ENCODE results near the gene PNLIPRP1.
A peak's percentile ranks its signal among the peaks of the same experiment; 100 is the strongest.

Gene PNLIPRP1

DNA sequence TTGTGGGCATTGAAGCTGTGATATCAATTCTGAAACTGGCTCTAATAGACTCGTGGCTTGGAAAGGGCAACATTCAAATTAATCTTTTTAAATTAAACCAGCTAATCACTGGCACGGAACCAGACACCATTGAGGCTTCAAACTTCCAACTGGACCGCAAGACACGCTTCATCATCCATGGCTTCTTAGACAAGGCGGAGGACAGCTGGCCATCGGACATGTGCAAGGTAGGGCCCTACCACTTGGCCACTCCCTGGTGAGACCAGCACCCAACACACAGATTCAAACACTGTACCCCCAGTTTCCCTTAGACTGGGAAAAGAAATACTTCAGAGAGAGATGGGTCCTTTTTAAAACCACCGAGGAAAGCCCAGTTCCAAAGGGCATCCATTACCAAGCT, 35.1 kb downstream of the PNLIPRP1 start:
- H3K4me3 ChIP-seq (ENCODE audit: low read length) = no peak overlapping the region
- DNase-seq (ENCODE audit: low read depth, low spot score) = no peak

DNA sequence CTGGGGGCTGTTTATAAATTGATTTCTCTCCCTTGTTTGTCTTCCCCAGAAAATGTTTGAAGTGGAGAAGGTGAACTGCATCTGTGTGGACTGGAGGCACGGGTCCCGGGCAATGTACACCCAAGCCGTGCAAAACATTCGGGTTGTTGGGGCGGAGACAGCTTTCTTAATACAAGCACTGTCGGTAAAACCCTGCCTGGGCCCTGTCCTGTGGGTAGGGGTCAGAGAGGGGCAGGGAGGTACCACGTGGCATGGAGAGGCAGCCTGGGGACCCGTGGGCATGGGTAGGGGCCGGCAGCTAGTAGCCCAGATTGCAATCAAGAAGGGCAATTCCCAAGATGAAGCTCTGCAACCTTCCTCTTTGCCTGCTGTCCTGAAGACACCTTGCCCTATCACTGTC, 36.1 kb downstream of the PNLIPRP1 start:
- no peak overlapping the region for H3K4me3 ChIP-seq (ENCODE audit: low read length)
- DNase-seq (ENCODE audit: low read depth, low spot score) = no peak

GRCh38 chr10:116627386-116627933, 36.7 kb downstream of the PNLIPRP1 start:
- H3K4me3 ChIP-seq (ENCODE audit: low read length) = no peak overlapping the region
- DNase-seq (ENCODE audit: low read depth, low spot score) = no peak

- no peak overlapping the region for H3K4me3 ChIP-seq (ENCODE audit: low read length)
- no peak for DNase-seq (ENCODE audit: low read depth, low spot score)
These were observed 38.6 kb downstream of the PNLIPRP1 start for GRCh38 chr10:116629340-116629739.

GRCh38 chr10:116630020-116630419, 39.3 kb downstream of the PNLIPRP1 start:
- no peak for DNase-seq (ENCODE audit: low read depth, low spot score)

GRCh38 chr10:116631871-116632295, 41.1 kb downstream of the PNLIPRP1 start:
- no peak overlapping the region for H3K4me3 ChIP-seq (ENCODE audit: low read length)
- no peak for DNase-seq (ENCODE audit: low read depth, low spot score)

More at GRCh38 chr10:116630020-116630419, 39.3 kb downstream of the PNLIPRP1 start:
- no peak overlapping the region for H3K4me3 ChIP-seq (ENCODE audit: low read length)

- DNase-seq (ENCODE audit: low read depth, low spot score) = no peak
These were observed 41.9 kb downstream of the PNLIPRP1 start for GRCh38 chr10:116632596-116633215.

DNA sequence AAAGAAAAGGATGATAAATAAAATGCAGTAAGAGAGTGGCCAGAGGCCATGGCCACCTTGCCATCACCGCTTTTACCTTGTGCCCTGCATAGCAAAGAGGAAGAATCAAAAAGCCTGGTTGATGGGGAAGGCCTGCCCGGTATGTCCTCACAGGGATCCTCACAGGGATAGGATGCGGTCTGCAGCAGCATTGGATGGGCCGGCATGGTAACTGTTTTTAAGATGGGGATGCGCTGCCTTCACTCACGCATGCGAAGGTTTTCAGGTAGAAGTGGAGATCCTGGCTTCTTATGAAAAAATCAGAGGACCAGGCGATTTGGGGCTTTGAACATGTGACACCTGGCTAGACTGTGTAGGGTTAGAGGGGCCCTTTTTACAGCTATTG, 42.4 kb downstream of the PNLIPRP1 start:
- no peak for DNase-seq (ENCODE audit: low read depth, low spot score)
- no peak overlapping the region for H3K4me3 ChIP-seq (ENCODE audit: low read length)

More at GRCh38 chr10:116632596-116633215, 41.9 kb downstream of the PNLIPRP1 start:
- H3K4me3 ChIP-seq (ENCODE audit: low read length) = no peak overlapping the region

- no peak for DNase-seq (ENCODE audit: low read depth, low spot score)
- no peak overlapping the region for H3K4me3 ChIP-seq (ENCODE audit: low read length)
These were observed 43.6 kb downstream of the PNLIPRP1 start for GRCh38 chr10:116634126-116634975.

DNA sequence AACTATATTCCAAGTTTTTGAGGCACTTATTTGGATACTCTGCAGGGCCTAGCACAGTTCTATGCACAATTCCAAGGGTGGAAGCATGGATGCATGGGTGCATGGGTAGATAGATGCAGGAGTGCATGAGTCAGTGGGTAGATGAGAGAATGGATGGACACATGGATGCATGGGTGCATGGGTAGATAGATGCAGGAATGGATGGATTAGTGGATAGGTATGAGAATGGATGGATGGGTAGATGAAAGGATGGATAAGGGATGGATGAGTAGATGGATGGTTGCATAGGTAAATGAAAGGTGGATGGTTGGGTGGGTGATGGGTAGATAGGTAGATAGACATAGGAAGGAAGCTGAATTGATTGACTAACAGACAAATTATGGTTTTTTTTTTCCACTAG, 45.6 kb downstream of the PNLIPRP1 start:
- no peak overlapping the region for H3K4me3 ChIP-seq (ENCODE audit: low read length)
- no peak for DNase-seq (ENCODE audit: low read depth, low spot score)

DNA sequence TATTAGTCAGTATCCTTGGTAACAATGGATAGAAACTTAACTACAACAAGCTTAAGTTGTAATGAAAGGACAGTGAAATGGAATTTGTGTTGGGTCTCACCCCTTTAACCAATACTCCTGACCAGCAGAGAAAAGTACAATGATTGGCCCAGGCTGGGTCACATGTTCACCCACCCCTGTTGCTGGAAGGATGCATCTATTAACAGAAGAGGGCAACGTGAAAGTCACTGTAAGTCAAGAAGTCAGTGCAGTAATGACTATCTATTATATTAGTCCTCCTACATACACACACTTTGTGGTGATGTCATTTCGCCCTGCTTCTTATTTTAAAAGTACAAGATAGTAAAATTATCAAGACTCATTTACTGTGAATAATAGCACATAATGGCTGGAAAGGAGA, 46.2 kb downstream of the PNLIPRP1 start:
- DNase-seq (ENCODE audit: low read depth, low spot score) = no peak
- no peak overlapping the region for H3K4me3 ChIP-seq (ENCODE audit: low read length)

DNA sequence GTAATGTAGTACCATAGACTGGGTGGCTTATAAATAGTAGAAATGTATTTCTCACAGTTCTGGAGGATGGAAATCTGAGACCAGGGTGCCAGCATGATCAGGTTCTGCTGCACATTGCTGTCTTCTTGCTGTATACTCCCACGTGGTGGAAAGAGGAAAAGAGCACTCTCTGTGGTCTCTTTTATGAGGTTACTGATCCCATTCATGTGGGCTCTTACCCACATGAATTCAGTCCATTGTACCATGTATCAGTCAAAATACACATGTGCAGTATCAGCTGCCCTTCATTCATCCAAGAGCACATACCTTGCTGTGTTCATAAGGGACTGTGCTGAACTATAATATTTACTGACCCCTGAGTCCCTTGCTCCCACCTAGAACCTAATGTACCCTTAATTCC, 47.1 kb downstream of the PNLIPRP1 start:
- peak; percentile 81 for DNase-seq (ENCODE audit: low read depth, low spot score)
- H3K4me3 ChIP-seq (ENCODE audit: low read length) = no peak overlapping the region

DNA sequence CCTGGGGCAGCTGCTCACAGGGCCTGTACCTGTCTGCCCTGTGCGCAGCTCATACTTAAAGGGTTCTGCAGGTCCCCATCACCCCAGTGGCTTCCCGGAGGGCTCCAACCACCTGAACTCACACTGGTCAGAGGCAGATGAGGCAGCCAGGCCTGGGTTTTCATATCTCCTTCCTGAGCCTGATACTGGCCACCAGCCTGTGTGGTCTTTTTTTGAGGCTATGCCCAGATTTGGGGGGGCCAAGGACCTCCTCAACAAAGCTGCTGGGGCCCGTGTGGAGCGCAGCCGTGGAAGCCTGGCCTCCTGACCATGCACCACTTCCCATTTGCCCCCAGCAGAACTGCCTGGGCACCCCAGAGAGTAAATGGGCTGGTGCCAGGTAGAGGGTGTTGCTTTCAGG, 55.7 kb downstream of the PNLIPRP1 start:
- DNase-seq (ENCODE audit: low read depth, low spot score) = no peak
- no peak overlapping the region for H3K4me3 ChIP-seq (ENCODE audit: low read length)

GRCh38 chr10:116648903-116649302, 58.1 kb downstream of the PNLIPRP1 start:
- DNase-seq (ENCODE audit: low read depth, low spot score) = no peak
- no peak overlapping the region for H3K4me3 ChIP-seq (ENCODE audit: low read length)

GRCh38 chr10:116653885-116654284, 63.1 kb downstream of the PNLIPRP1 start:
- no peak overlapping the region for H3K4me3 ChIP-seq (ENCODE audit: low read length)
- no peak for DNase-seq (ENCODE audit: low read depth, low spot score)

DNA sequence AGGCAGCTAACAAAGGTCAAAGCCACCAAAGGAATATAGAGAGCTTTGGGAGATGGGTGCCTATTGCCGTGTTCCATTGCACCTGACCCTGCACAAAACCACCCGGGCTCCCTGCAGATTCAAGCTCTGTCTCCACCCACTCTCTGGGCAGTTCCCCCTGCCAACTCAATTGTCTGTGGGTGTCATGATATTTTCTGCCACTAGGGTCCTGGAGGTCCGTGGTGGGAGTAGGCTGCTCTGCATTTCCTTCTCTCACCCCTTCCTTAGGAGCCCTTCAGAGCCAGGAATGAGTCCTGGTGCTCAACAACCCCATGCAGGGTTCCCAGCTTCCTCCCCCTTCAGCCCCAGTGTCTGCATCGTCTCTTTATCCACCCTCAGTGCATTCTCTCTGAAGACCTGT, 64.1 kb downstream of the PNLIPRP1 start:
- H3K4me3 ChIP-seq (ENCODE audit: low read length) = no peak overlapping the region
- DNase-seq (ENCODE audit: low read depth, low spot score) = peak; percentile 37

DNA sequence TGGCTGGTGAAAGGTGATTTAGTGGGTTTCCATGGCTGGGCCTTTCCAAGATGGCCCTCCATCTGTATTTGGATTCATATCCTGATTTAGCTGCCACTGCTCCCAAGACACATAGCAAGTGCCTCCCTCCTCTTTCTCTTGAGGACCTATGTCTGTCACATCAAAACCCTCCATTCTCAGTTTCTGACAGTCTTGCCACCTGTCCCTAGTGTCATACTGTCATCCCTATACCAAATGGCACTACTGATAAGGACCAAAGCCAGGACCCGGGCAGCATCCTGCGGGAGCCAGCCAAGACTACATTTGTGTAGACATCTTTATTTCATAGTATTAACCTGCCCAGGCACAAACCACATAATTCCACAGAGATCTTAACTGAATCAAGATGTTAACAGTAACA, 64.8 kb downstream of the PNLIPRP1 start:
- no peak overlapping the region for H3K4me3 ChIP-seq (ENCODE audit: low read length)
- DNase-seq (ENCODE audit: low read depth, low spot score) = no peak

- no peak for DNase-seq (ENCODE audit: low read depth, low spot score)
- H3K4me3 ChIP-seq (ENCODE audit: low read length) = no peak overlapping the region
These were observed 65.3 kb downstream of the PNLIPRP1 start for GRCh38 chr10:116656044-116656443.

DNA sequence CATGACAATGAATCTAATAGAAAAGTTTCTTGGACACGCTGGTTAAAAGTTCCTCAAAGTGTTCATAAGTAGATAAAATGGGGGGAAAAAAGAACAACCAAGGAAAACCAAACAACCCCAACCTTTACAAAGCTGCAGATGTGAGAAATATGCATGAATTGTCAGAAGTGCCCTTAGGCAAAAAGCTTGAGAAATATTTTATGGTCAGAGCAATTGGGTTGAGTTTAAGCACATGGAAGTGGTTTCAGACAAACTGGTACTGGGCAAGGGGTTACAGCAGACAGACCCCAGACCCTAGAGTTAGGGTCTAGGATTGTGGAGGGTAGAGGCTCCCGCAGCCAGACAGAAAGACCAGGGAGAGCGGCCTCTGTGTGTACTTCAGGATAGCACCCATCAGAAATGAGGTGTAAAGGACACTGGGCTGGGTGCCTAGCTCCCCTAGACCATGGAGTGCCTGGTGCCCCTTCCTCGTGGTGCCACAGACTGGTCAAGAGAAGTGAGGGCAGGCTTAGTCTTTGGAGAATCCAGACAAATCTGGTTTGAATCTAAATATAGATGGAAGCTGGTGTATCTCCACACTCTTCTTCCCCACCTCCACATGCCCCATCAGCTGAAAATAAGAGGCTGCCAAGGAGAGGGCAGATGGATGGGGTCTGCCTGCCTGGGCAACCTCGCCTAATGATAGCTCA, 67.2 kb downstream of the PNLIPRP1 start:
- H3K4me3 ChIP-seq (ENCODE audit: low read length) = no peak overlapping the region
- DNase-seq (ENCODE audit: low read depth, low spot score) = no peak
